NB4 (cell line): ENCODE results near the gene GBF1.

Experiments
- CTCF ChIP-seq: IDR thresholded peaks from one replicate; pipeline ENCODE4 v1.5.1; 2012; ENCODE audit warnings: low read depth, low read length
- MAX ChIP-seq: IDR thresholded peaks from 2 replicates; pipeline ENCODE4 v1.6.1; 2011; ENCODE audit warnings: low read depth, low read length
- MYC ChIP-seq: IDR thresholded peaks from 2 replicates; pipeline ENCODE4 v1.6.1; 2011; ENCODE audit warnings: low read depth, low read length
- POLR2A ChIP-seq: IDR thresholded peaks from 2 replicates; pipeline ENCODE4 v1.6.1; 2011; ENCODE audit warnings: mild to moderate bottlenecking; ENCODE audit not compliant: insufficient read length; ENCODE audit errors: extremely low read depth

GRCh38 chr10:102426803-102427287 is 181.5 kb downstream of the GBF1 start:
- TF ChIP-seq POLR2A (no peak), CTCF (no peak), MAX (no peak), MYC (no peak)
